Loucy (cell line): Measurements from ENCODE around the gene ELN.

ENCODE experiments used
- H2AFZ ChIP-seq: fragments of 200-600 bp; sonication (generic); 2 replicates; pipeline ENCODE4 v1.6.0; 2016; ENCODE audit warnings: antibody characterized with exemption, mild to moderate bottlenecking, low read length, moderate library complexity
- H3F3A ChIP-seq: fragments of 200-600 bp; 2 replicates; pipeline ENCODE4 v1.6.0; 2016; ENCODE audit warnings: antibody characterized with exemption, low read depth, mild to moderate bottlenecking
- H3K27me3 ChIP-seq: fragments of 200-600 bp; sonication (generic); 2 replicates; pipeline ENCODE4 v1.6.1; 2014; ENCODE audit warnings: low read length, mild to moderate bottlenecking; ENCODE audit not compliant: insufficient read depth, poor library complexity, severe bottlenecking
- H3K36me3 ChIP-seq: fragments of 200-600 bp; sonication (generic); 2 replicates; pipeline ENCODE4 v1.6.1; 2016; ENCODE audit warnings: low read length; ENCODE audit not compliant: insufficient read depth
- H3K4me1 ChIP-seq: fragments of 200-600 bp; sonication (generic); 2 replicates; pipeline ENCODE4 v1.5.1; 2014; ENCODE audit warnings: low read length, mild to moderate bottlenecking; ENCODE audit not compliant: insufficient read depth, poor library complexity, severe bottlenecking
- H3K4me2 ChIP-seq: fragments of 200-600 bp; sonication (generic); 2 replicates; pipeline ENCODE4 v1.6.0; 2014; ENCODE audit warnings: antibody characterized with exemption, low read length, low read depth, mild to moderate bottlenecking; ENCODE audit not compliant: poor library complexity, severe bottlenecking
- H3K4me3 ChIP-seq: fragments of 200-600 bp; sonication (generic); 2 replicates; pipeline ENCODE4 v1.5.1; 2014; ENCODE audit warnings: low read length, mild to moderate bottlenecking, mixed read lengths; ENCODE audit not compliant: poor library complexity, severe bottlenecking
- H3K79me2 ChIP-seq: fragments of 200-600 bp; sonication (generic); 2 replicates; pipeline ENCODE4 v1.6.1; 2014; ENCODE audit warnings: low read length; ENCODE audit not compliant: insufficient read depth
- H3K9ac ChIP-seq: fragments of 200-600 bp; sonication (generic); 2 replicates; pipeline ENCODE4 v1.6.0; 2014; ENCODE audit warnings: mild to moderate bottlenecking, low read depth, low read length, moderate library complexity; ENCODE audit not compliant: poor library complexity, severe bottlenecking
- H3K9me2 ChIP-seq: fragments of 200-600 bp; sonication (generic); replicated peaks from 2 replicates; pipeline ENCODE4 v1.6.1; 2016; ENCODE audit warnings: low read depth, low read length, mixed read lengths
- H3K9me3 ChIP-seq: fragments of 200-600 bp; sonication (generic); 2 replicates; pipeline ENCODE4 v1.6.1; 2014; ENCODE audit warnings: mild to moderate bottlenecking, antibody characterized with exemption, low read length, low read depth; ENCODE audit not compliant: insufficient read depth
- H4K20me1 ChIP-seq: fragments of 200-600 bp; sonication (generic); 2 replicates; pipeline ENCODE4 v1.6.0; 2014; ENCODE audit warnings: antibody characterized with exemption, low read length, mild to moderate bottlenecking; ENCODE audit not compliant: insufficient read depth, poor library complexity, severe bottlenecking
- CTCF ChIP-seq: fragments of 200-600 bp; sonication (generic); conservative IDR thresholded peaks from 2 replicates; pipeline ENCODE4 v1.5.1; 2014; ENCODE audit warnings: mild to moderate bottlenecking, antibody characterized with exemption, low read length
- EZH2phosphoT487 ChIP-seq: fragments of 200-600 bp; IDR thresholded peaks from 2 replicates; pipeline ENCODE4 v1.6.1; 2018; ENCODE audit warnings: antibody characterized with exemption, mild to moderate bottlenecking, moderate library complexity, borderline replicate concordance

Gene ELN

GRCh38 chr7:73992101-73992562 is 35.8 kb upstream of the ELN start:
- Histone ChIP-seq H3K9me2 (no peaks in the 10 kb centered on the region), H3K4me3 (no peak overlapping the region), H3K79me2 (no peaks in the 10 kb centered on the region), H3K27me3 (no peaks in the 10 kb centered on the region), H3F3A (no peaks in the 10 kb centered on the region), H4K20me1 (no peaks in the 10 kb centered on the region), H3K4me2 (no peak overlapping the region), H3K4me1 (no peaks in the 10 kb centered on the region), H3K36me3 (no peaks in the 10 kb centered on the region), H3K9ac (no peak overlapping the region), H3K9me3 (peaks cover 13% of the 10 kb centered on the region; the same call in 1 of the 2 replicates), H2AFZ (no peak overlapping the region)
- TF ChIP-seq CTCF = no peak
- no peak for TF ChIP-seq EZH2phosphoT487

DNA sequence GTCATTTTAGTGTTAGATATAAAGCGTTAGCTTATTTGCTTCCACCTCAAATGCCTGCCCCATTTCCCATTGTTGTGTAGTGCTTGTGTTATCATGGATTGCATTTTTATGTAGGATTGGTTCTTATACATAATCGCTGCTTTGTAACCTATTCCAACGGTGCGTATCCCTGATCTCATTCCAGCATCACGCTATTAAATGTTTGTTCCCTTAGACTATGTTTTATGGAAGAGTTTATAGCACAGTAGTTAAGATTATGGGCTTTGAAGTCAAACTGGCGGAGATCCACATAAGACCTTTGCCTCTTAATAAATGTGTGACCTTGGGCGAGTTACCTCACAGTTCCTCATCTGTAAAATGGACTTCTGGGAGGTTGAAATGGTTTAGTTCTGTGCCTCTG is 34.0 kb upstream of the ELN start:
- Histone ChIP-seq H3K4me1 (no peaks in the 10 kb centered on the region), H4K20me1 (no peaks in the 10 kb centered on the region), H3K4me2 (no peak overlapping the region), H3K36me3 (no peaks in the 10 kb centered on the region), H3K4me3 (no peak overlapping the region), H3K27me3 (no peaks in the 10 kb centered on the region), H2AFZ (no peak overlapping the region), H3K9me3 (peaks cover 13% of the 10 kb centered on the region; the same call in 1 of the 2 replicates), H3K9ac (no peak overlapping the region), H3K79me2 (no peaks in the 10 kb centered on the region), H3K9me2 (no peaks in the 10 kb centered on the region), H3F3A (no peaks in the 10 kb centered on the region)
- TF ChIP-seq CTCF = no peak
- TF ChIP-seq EZH2phosphoT487 = no peak

- Histone ChIP-seq H3K4me1 (no peaks in the 10 kb centered on the region), H3K4me2 (no peak overlapping the region), H3K9ac (no peak overlapping the region), H3K9me2 (no peaks in the 10 kb centered on the region), H3K79me2 (no peaks in the 10 kb centered on the region), H3K27me3 (no peaks in the 10 kb centered on the region), H3K9me3 (peaks cover 13% of the 10 kb centered on the region; the same call in 1 of the 2 replicates), H3F3A (no peaks in the 10 kb centered on the region), H3K36me3 (no peaks in the 10 kb centered on the region), H3K4me3 (no peak overlapping the region), H4K20me1 (no peaks in the 10 kb centered on the region), H2AFZ (no peak overlapping the region)
- no peak for TF ChIP-seq EZH2phosphoT487
- TF ChIP-seq CTCF = no peak
Measured at GRCh38 chr7:73994761-73995160, 33.2 kb upstream of the ELN start.
